Neural progenitor cell (in vitro differentiated cells): ENCODE results near the gene BBS9. TPM values are rescaled to one million over a fixed set of nuclear protein-coding genes. Genes with fewer than 3 reads are reported as not detected.
"Not testable (repeated sequence)": the region's sequence is repeated elsewhere in the genome, so short reads cannot be mapped to it uniquely, and the experiment has no call there.

Experiments
- DNase-seq: peaks from one replicate; pipeline ENCODE4 v3.0.0-alpha.2; 2016; ENCODE audit warnings: low spot score
- H2AFZ ChIP-seq: fragments of 200-600 bp; sonication (generic); replicated peaks from 2 replicates; pipeline ENCODE4 v1.6.1; 2016; ENCODE audit warnings: antibody characterized with exemption
- H3F3A ChIP-seq: fragments of 200-600 bp; sonication (generic); 2 replicates; pipeline ENCODE4 v1.6.1; 2016; ENCODE audit warnings: antibody characterized with exemption, low read depth
- H3K27ac ChIP-seq: fragments of 200-600 bp; sonication (generic); 2 replicates; pipeline ENCODE4 v1.5.1; 2016; ENCODE audit warnings: mild to moderate bottlenecking
- H3K27me3 ChIP-seq: fragments of 200-600 bp; sonication (generic); 2 replicates; pipeline ENCODE4 v1.6.1; 2016; ENCODE audit warnings: mild to moderate bottlenecking, moderate library complexity
- H3K36me3 ChIP-seq: fragments of 200-600 bp; sonication (generic); 2 replicates; pipeline ENCODE4 v1.5.1; 2016
- H3K4me1 ChIP-seq: fragments of 200-600 bp; sonication (generic); 2 replicates; pipeline ENCODE4 v1.6.1; 2016; ENCODE audit warnings: mixed run types
- H3K4me2 ChIP-seq: fragments of 200-600 bp; sonication (generic); 2 replicates; pipeline ENCODE4 v1.6.1; 2016
- H3K4me3 ChIP-seq: fragments of 200-600 bp; sonication (generic); 2 replicates; pipeline ENCODE4 v1.5.1; 2016
- H3K79me2 ChIP-seq: fragments of 200-600 bp; sonication (generic); 2 replicates; pipeline ENCODE4 v1.6.1; 2016; ENCODE audit warnings: low read depth
- H3K9ac ChIP-seq: fragments of 200-600 bp; sonication (generic); 2 replicates; pipeline ENCODE4 v1.6.1; 2016
- H3K9me3 ChIP-seq: fragments of 200-600 bp; sonication (generic); 2 replicates; pipeline ENCODE4 v1.5.1; 2016; ENCODE audit warnings: low read depth
- H4K20me1 ChIP-seq: fragments of 200-600 bp; sonication (generic); 2 replicates; pipeline ENCODE4 v1.6.1; 2016; ENCODE audit warnings: low read depth
- H3K27ac Mint-ChIP-seq: 3 replicates; pipeline ENCODE4 v1.8.0; 2021; ENCODE audit warnings: mixed read lengths
- H3K27me3 Mint-ChIP-seq: 2 replicates; pipeline ENCODE4 v1.8.0; 2022; ENCODE audit warnings: low read depth, mild to moderate bottlenecking, inconsistent platforms, moderate library complexity, mixed read lengths; ENCODE audit not compliant: insufficient read depth
- H3K36me3 Mint-ChIP-seq: 3 replicates; pipeline ENCODE4 v1.8.0; 2021; ENCODE audit warnings: mixed read lengths
- H3K4me1 Mint-ChIP-seq: 3 replicates; pipeline ENCODE4 v1.8.0; 2021; ENCODE audit warnings: mixed read lengths
- H3K4me3 Mint-ChIP-seq: 3 replicates; pipeline ENCODE4 v1.8.0; 2021; ENCODE audit warnings: mild to moderate bottlenecking, moderate library complexity, mixed read lengths
- H3K9me3 Mint-ChIP-seq: 3 replicates; pipeline ENCODE4 v1.8.0; 2020; ENCODE audit warnings: mixed read lengths
- CTCF ChIP-seq: fragments of 200-600 bp; sonication (generic); IDR thresholded peaks from 2 replicates; pipeline ENCODE4 v1.5.1; 2017; ENCODE audit warnings: antibody characterized with exemption, mild to moderate bottlenecking
- EZH2 ChIP-seq: fragments of 200-600 bp; sonication (generic); IDR thresholded peaks from 2 replicates; pipeline ENCODE4 v1.6.1; 2017; ENCODE audit warnings: antibody characterized with exemption, mild to moderate bottlenecking, moderate library complexity
- EZH2phosphoT487 ChIP-seq: fragments of 200-600 bp; sonication (generic); IDR thresholded peaks from 2 replicates; pipeline ENCODE4 v1.6.1; 2017; ENCODE audit warnings: antibody characterized with exemption
- total RNA-seq: library from RNA; depleted of rRNA; stranded (reverse); fragments of >200 nt; gene quantifications from 2 replicates; pipeline ENCODE4 v1.2.3, GENCODE V29; 2015; ENCODE audit warnings: low replicate concordance

The BBS9 gene
- total RNA-seq, 1 donor from 2014 or later: 40.3 TPM

GRCh38 chr7:33262476-33262875 lies 133.1 kb downstream of the BBS9 start:
- Mint-ChIP-seq H3K27ac (no peak overlapping the region), H3K4me1 (no peaks in the 10 kb centered on the region), H3K27me3 (no peaks in the 10 kb centered on the region), H3K9me3 (no peaks in the 10 kb centered on the region), H3K4me3 (no peak overlapping the region), H3K36me3 (no peaks in the 10 kb centered on the region)
- Histone ChIP-seq H3K9me3 (no peaks in the 10 kb centered on the region), H3F3A (no peaks in the 10 kb centered on the region), H3K4me2 (no peak overlapping the region), H3K4me1 (no peaks in the 10 kb centered on the region), H4K20me1 (no peaks in the 10 kb centered on the region), H3K27me3 (no peaks in the 10 kb centered on the region), H3K36me3 (no peaks in the 10 kb centered on the region), H3K79me2 (no peaks in the 10 kb centered on the region), H3K27ac (no peak overlapping the region), H2AFZ (no peak overlapping the region), H3K9ac (no peak overlapping the region), H3K4me3 (no peak overlapping the region)
- no peak for DNase-seq
- TF ChIP-seq CTCF (no peak), EZH2 (no peak), EZH2phosphoT487 (no peak)

- H3K27ac Mint-ChIP-seq, H3K36me3 Mint-ChIP-seq: not testable (repeated sequence)
Observed at GRCh38 chr7:33271839-33272371, 142.5 kb downstream of the BBS9 start.

GRCh38 chr7:33273356-33273755 lies 144.0 kb downstream of the BBS9 start:
- no peak overlapping the region for H3K4me3 Mint-ChIP-seq
- peaks cover 2% of the 10 kb centered on the region for H3K36me3 Mint-ChIP-seq
- TF ChIP-seq EZH2phosphoT487: no peak
- TF ChIP-seq EZH2: no peak
- no peak for TF ChIP-seq CTCF

More at GRCh38 chr7:33271839-33272371, 142.5 kb downstream of the BBS9 start:
- H3K36me3 ChIP-seq, DNase-seq, H3K27ac ChIP-seq, H3K9ac ChIP-seq, H3K9me3 ChIP-seq, H3K4me1 ChIP-seq, H3K27me3 Mint-ChIP-seq, H3F3A ChIP-seq, H3K4me1 Mint-ChIP-seq, H3K9me3 Mint-ChIP-seq, H3K4me3 ChIP-seq, H4K20me1 ChIP-seq, H3K4me3 Mint-ChIP-seq, H2AFZ ChIP-seq, H3K79me2 ChIP-seq, H3K4me2 ChIP-seq, H3K27me3 ChIP-seq: not testable (repeated sequence)

GRCh38 chr7:33276325-33276724 lies 147.0 kb downstream of the BBS9 start:
- Histone ChIP-seq H3K79me2 (no peaks in the 10 kb centered on the region), H3F3A (no peaks in the 10 kb centered on the region), H3K9ac (no peak overlapping the region), H4K20me1 (no peaks in the 10 kb centered on the region), H3K36me3 (no peaks in the 10 kb centered on the region), H3K27me3 (no peaks in the 10 kb centered on the region), H3K4me2 (no peak overlapping the region), H3K9me3 (no peaks in the 10 kb centered on the region), H3K4me3 (no peak overlapping the region), H3K27ac (no peak overlapping the region), H2AFZ (no peak overlapping the region), H3K4me1 (no peaks in the 10 kb centered on the region)
- Mint-ChIP-seq H3K9me3 (peaks cover 6% of the 10 kb centered on the region), H3K4me3 (no peak overlapping the region), H3K4me1 (no peaks in the 10 kb centered on the region), H3K27me3 (no peaks in the 10 kb centered on the region), H3K27ac (no peak overlapping the region), H3K36me3 (no peaks in the 10 kb centered on the region)
- no peak for DNase-seq
- TF ChIP-seq EZH2phosphoT487 (no peak), CTCF (no peak), EZH2 (no peak)

More at GRCh38 chr7:33273356-33273755, 144.0 kb downstream of the BBS9 start:
- no peak overlapping the region for H3K27ac Mint-ChIP-seq
- Histone ChIP-seq H4K20me1 (no peaks in the 10 kb centered on the region), H3K27ac (no peak overlapping the region), H3K9me3 (no peaks in the 10 kb centered on the region), H3K4me2 (no peak overlapping the region), H3K4me3 (no peak overlapping the region), H3K4me1 (no peaks in the 10 kb centered on the region), H3K36me3 (no peaks in the 10 kb centered on the region), H3K9ac (no peak overlapping the region), H3K79me2 (no peaks in the 10 kb centered on the region), H2AFZ (no peak overlapping the region), H3F3A (no peaks in the 10 kb centered on the region), H3K27me3 (no peaks in the 10 kb centered on the region)
- H3K9me3 Mint-ChIP-seq: peaks cover 9% of the 10 kb centered on the region
- DNase-seq: no peak
- H3K4me1 Mint-ChIP-seq: no peaks in the 10 kb centered on the region
- H3K27me3 Mint-ChIP-seq: peaks cover 2% of the 10 kb centered on the region
